H1 (cell line): ENCODE results near the gene MACROD2. TPM values are rescaled to one million over a fixed set of nuclear protein-coding genes. Genes with fewer than 3 reads are reported as not detected.

Experiments
- BCL11A ChIP-seq, 2 experiments: IDR thresholded peaks; one replicate each; pipeline ENCODE4 v1.6.1; 2011; ENCODE audit warnings: low read depth in 2 of 2, low read length in 2 of 2, mild to moderate bottlenecking in 2 of 2
- E2F6 ChIP-seq: IDR thresholded peaks from 2 replicates; pipeline ENCODE4 v1.6.1; 2012; ENCODE audit warnings: inconsistent platforms
- JUND ChIP-seq: IDR thresholded peaks from 2 replicates; pipeline ENCODE4 v1.6.1; 2011; ENCODE audit warnings: mild to moderate bottlenecking, improper control_type of control experiment, low read length
- RFX5 ChIP-seq: IDR thresholded peaks from 2 replicates; pipeline ENCODE4 v1.6.1; 2011; ENCODE audit warnings: low read depth, low read length, improper control_type of control experiment, borderline replicate concordance
- polyA plus RNA-seq, 7 experiments: library from polyadenylated mRNA; depleted of rRNA in 3 of 7; stranded (reverse) in 5 of 7; unstranded in 2 of 7; fragments of >200 nt in 5 of 7; fragments of 200-250 nt in 2 of 7; gene quantifications; 1 replicate in 5 of 7; 2 replicates in 1 of 7; 4 replicates in 1 of 7; pipeline versions ENCODE4 v1.2.1 to v1.2.3, GENCODE V29; 2011 to 2013; ENCODE audit warnings: missing spikeins in 2 of 7, mixed read lengths in 2 of 7
- total RNA-seq: library from RNA; stranded (reverse); fragmentation: NEBNext Ultra II Directional; extraction: Animal tissue kit (Norgen Biotek cat#: 25700); gene quantifications from 2 replicates; pipeline ENCODE4 v1.2.1, GENCODE V29; 2021

The MACROD2 gene
- total and polyA plus RNA-seq, 2 of the 8 experiments (the other 6 are each of a cell fraction or from before 2014, with no cell fraction given): 0.70 to 3.9 TPM

- no peak for TF ChIP-seq E2F6
- TF ChIP-seq RFX5: no peak
- TF ChIP-seq JUND: no peak
- TF ChIP-seq BCL11A (IDR thresholded peaks at IDR 0.05; ENCODE audit: low read depth in 2 of 2, low read length in 2 of 2): no peak
These were observed 1282.7 kb downstream of the MACROD2 start (continued) for GRCh38 chr20:15278041-15278440.
